Neutrophil (primary cell): ENCODE measurements around the gene TEKT1.
"Not testable (repeated sequence)": the region's sequence is repeated elsewhere in the genome, so short reads cannot be mapped to it uniquely, and the experiment has no call there.

ENCODE experiments used
- H3K27ac ChIP-seq: fragments of 200-600 bp; sonication (generic); 2 replicates; pipeline ENCODE4 v1.5.1; 2016; ENCODE audit warnings: mild to moderate bottlenecking, moderate library complexity
- H3K27me3 ChIP-seq: fragments of 200-600 bp; sonication (generic); 2 replicates; pipeline ENCODE4 v1.6.0; 2016; ENCODE audit warnings: mild to moderate bottlenecking
- H3K36me3 ChIP-seq: fragments of 200-600 bp; sonication (generic); 2 replicates; pipeline ENCODE4 v1.5.1; 2017
- H3K4me1 ChIP-seq, 2 experiments: fragments of 200-600 bp in 1 of 2; sonication (generic) in 1 of 2; 1 replicate in 1 of 2; 2 replicates in 1 of 2; pipeline versions ENCODE4 v1.5.1 to v1.6.1; 2013 to 2016; ENCODE audit warnings: low read depth in 1 of 2, low read length in 1 of 2, mild to moderate bottlenecking in 1 of 2, moderate library complexity in 1 of 2; ENCODE audit not compliant: control insufficient read depth in 1 of 2, insufficient read depth in 1 of 2
- H3K4me3 ChIP-seq, 2 experiments: fragments of 200-600 bp in 1 of 2; sonication (generic) in 1 of 2; 1 replicate in 1 of 2; 2 replicates in 1 of 2; pipeline ENCODE4 v1.5.1; 2013 to 2016; ENCODE audit warnings: low read depth in 1 of 2, low read length in 1 of 2, mild to moderate bottlenecking in 1 of 2, moderate library complexity in 1 of 2
- H3K9me3 ChIP-seq: fragments of 200-600 bp; sonication (generic); 2 replicates; pipeline ENCODE4 v1.5.1; 2016
- CTCF ChIP-seq: fragments of 200-600 bp; sonication (generic); IDR thresholded peaks from 2 replicates; pipeline ENCODE4 v1.5.1; 2016; ENCODE audit warnings: antibody characterized with exemption

Gene TEKT1

GRCh38 chr17:6853764-6854442, 22.4 kb upstream of the TEKT1 start:
- no peak for TF ChIP-seq CTCF
- no peak overlapping the region for H3K27ac ChIP-seq

DNA sequence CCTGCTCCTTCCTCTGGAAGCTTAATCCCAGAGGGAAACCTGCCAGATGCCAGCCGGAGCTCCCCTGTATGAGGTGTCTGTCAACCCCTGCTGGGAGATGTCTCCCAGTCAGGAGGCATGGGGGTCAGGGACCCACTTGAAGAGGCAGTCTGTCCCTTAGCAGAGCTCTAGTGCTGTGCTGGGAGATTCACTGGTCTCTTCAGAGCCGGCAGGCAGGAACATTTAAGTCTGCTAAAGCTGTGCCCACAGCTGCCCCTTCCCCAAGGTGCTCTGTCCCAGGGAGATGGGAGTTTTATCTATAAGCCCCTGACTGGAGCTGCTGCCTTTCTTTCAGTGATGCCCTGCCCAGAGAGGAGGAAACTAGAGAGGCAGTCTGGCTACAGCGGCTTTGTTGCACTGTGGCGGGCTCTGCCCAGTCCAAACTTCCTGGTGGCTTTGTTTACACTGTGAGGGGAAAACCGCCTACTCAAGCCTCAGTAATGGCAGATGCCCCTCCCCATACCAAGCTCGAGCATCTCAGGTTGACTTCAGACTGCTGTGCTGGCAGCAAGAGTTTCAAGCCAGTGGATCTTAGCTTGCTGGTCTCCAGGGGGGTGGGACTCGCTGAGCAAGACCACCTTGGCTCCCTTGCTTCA, 17.1 kb upstream of the TEKT1 start:
- H3K4me1 ChIP-seq, H3K9me3 ChIP-seq, H3K27ac ChIP-seq, H3K36me3 ChIP-seq, H3K4me3 ChIP-seq, H3K27me3 ChIP-seq: not testable (repeated sequence)

More at GRCh38 chr17:6853764-6854442, 22.4 kb upstream of the TEKT1 start:
- Histone ChIP-seq H3K27me3 (peaks cover 13% of the 10 kb centered on the region), H3K4me3 (no peak overlapping the region), H3K9me3 (no peaks in the 10 kb centered on the region), H3K36me3 (no peaks in the 10 kb centered on the region), H3K4me1 (peaks cover 0 to 3% of the 10 kb centered on the region in 2 experiments)

GRCh38 chr17:6846138-6846537, 14.6 kb upstream of the TEKT1 start:
- H3K4me3 ChIP-seq, H3K9me3 ChIP-seq, H3K36me3 ChIP-seq, H3K27ac ChIP-seq, H3K4me1 ChIP-seq: not testable (repeated sequence)
- H3K27me3 ChIP-seq: peaks cover 23% of the 10 kb centered on the region

DNA sequence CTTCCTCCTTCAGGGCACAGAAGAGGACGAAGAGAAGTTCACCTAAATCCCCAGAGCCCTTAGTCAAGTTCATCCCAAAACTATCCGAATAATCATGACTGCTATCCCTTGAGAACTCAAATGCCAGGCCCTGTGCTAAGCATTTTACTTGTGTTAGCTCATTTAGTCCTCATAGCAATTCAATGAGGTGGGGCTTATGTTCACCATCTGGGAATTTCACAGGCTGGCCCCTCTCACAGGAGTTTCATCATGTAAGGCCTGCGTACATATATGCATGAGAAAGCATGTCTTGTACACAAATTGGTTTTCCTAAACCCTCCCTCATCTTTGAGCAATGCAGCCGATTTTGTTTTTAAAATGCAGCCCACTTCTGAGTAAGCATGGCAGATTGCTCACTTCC, 12.9 kb upstream of the TEKT1 start:
- not testable (repeated sequence) for H3K27ac ChIP-seq, H3K4me1 ChIP-seq, H3K4me3 ChIP-seq, H3K36me3 ChIP-seq, H3K9me3 ChIP-seq
- H3K27me3 ChIP-seq: peaks cover 40% of the 10 kb centered on the region

GRCh38 chr17:6843241-6843880, 11.8 kb upstream of the TEKT1 start:
- no peak overlapping the region for H3K4me3 ChIP-seq
- no peaks in the 10 kb centered on the region for H3K36me3 ChIP-seq
- H3K27me3 ChIP-seq: peaks cover 48% of the 10 kb centered on the region
- no peaks in the 10 kb centered on the region for H3K4me1 ChIP-seq
- no peak for TF ChIP-seq CTCF
- no peaks in the 10 kb centered on the region for H3K9me3 ChIP-seq
- no peak overlapping the region for H3K27ac ChIP-seq

DNA sequence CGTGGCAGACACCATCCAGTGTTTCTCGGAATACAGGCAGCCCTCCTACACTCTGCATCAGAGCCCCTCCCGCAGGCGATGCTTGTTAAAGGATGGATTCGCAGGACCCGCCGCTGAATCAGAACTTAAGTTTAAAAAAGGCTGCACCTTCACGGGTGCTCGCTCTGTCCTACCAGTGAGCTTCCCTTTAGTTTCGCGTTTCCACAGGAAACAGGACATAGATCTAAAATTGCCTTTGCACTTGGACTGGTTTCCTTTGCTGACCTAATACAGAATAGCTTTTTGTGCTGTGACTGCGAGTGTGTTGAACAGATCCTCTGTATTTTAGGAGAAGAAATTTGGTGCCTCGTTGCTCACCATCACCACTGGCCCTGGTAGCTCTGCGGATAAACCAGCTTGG, 10.2 kb upstream of the TEKT1 start:
- not testable (repeated sequence) for H3K9me3 ChIP-seq, H3K36me3 ChIP-seq, H3K4me3 ChIP-seq, H3K4me1 ChIP-seq, H3K27ac ChIP-seq
- peaks cover 64% of the 10 kb centered on the region for H3K27me3 ChIP-seq

DNA sequence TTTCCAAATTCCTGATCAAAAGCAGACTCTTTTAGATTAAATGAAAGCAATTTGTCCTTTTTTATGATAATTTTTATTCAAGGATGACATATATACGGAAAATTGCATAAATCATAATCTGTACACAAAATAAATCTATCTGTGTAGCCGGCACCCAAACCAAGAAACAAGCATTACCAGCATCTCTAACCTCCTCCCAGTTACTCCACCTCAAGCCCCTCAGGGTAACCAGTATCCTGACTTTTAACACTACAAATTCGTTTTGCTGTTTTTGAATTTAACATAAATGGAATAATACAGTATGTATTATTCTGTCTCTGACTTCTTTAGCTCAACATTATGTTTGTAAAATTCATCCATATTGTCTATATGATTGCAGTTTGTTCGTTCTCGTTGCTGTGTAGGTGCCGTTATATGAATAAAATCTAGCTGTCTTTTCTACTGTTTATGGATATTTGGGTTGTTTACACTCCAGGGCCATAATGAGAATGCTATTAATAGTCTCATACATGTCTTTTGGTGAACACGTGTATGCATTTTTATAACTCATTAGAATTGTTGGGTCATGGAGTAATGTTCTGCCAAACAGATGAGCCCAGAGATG, 1.0 kb downstream of the TEKT1 start:
- Histone ChIP-seq H3K4me1 (peaks cover 5 to 6% of the 10 kb centered on the region in 2 experiments), H3K9me3 (no peaks in the 10 kb centered on the region), H3K27me3 (peaks cover 82% of the 10 kb centered on the region), H3K4me3 (no peak overlapping the region), H3K27ac (no peak overlapping the region), H3K36me3 (no peaks in the 10 kb centered on the region)
- TF ChIP-seq CTCF: no peak
